ENCODE data around the gene PTPN6.
A peak's percentile ranks its signal among the peaks of the same experiment; 100 is the strongest.

The PTPN6 gene

GRCh38 chr12:6942331-6942665, 8.9 kb upstream of the PTPN6 start:
- no peak for DNase-seq

GRCh38 chr12:6943389-6943721, 7.8 kb upstream of the PTPN6 start:
- DNase-seq: peak; percentile 83

GRCh38 chr12:6943722-6944380, 7.3 kb upstream of the PTPN6 start, which contains the start of the genes C12orf57 and RNU7-1:
Gene C12orf57, plus strand, starts transcription at chr12:6944022. Its CDS starts 100 bp downstream, at chr12:6944122.
Gene RNU7-1, plus strand, starts transcription at chr12:6943816.
- peak; percentile 83 for DNase-seq

- DNase-seq: peak; percentile 72
Measured at GRCh38 chr12:6944381-6945186, 6.6 kb upstream of the PTPN6 start.

- DNase-seq: no peak
Measured at GRCh38 chr12:6945613-6946012, 5.5 kb upstream of the PTPN6 start.

GRCh38 chr12:6946033-6946919, 4.9 kb upstream of the PTPN6 start:
- no peak for DNase-seq

GRCh38 chr12:6946920-6947374, 4.2 kb upstream of the PTPN6 start:
- DNase-seq: no peak

- DNase-seq: no peak
Measured at GRCh38 chr12:6947615-6948014, 3.5 kb upstream of the PTPN6 start.

- DNase-seq: no peak
Measured at GRCh38 chr12:6948873-6949594, 2.1 kb upstream of the PTPN6 start.

GRCh38 chr12:6950401-6950801, 755 bp upstream of the PTPN6 start:
- DNase-seq: no peak

GRCh38 chr12:6951551-6952120, 480 bp downstream of the PTPN6 start:
- no peak for DNase-seq

- DNase-seq: no peak
Measured at GRCh38 chr12:6952121-6952862, 1.1 kb downstream of the PTPN6 start.

- no peak for DNase-seq
Measured at GRCh38 chr12:6952863-6953441, 1.8 kb downstream of the PTPN6 start.

GRCh38 chr12:6953442-6954315, 2.5 kb downstream of the PTPN6 start:
- no peak for DNase-seq

GRCh38 chr12:6954316-6955107, 3.4 kb downstream of the PTPN6 start:
- no peak for DNase-seq

- no peak for DNase-seq
Measured at GRCh38 chr12:6955108-6956020, 4.2 kb downstream of the PTPN6 start.

GRCh38 chr12:6956021-6956727, 5.0 kb downstream of the PTPN6 start:
- no peak for DNase-seq
